OCI-LY7 (cell line): ENCODE data around the gene JAML. TPM values are rescaled to one million over a fixed set of nuclear protein-coding genes. Genes with fewer than 3 reads are reported as not detected.

Experiments used
- BruUV-seq: library from RNA; stranded (reverse); fragments of 400-500 nt; replicated peaks from 2 replicates; lab custom pipeline; 2021; lab: Mats Ljungman, UMichigan
- CTCF ChIA-PET: fragments of 300-600 bp; sonication (Branson Sonifier 250); formaldehyde crosslinking; loops from one replicate; lab custom pipeline; 2022; ENCODE audit warnings: antibody characterized with exemption; ENCODE audit not compliant: unreplicated experiment; lab: Charles Lee
- POLR2A ChIA-PET: fragments of 300-600 bp; sonication (Branson Sonifier 250); formaldehyde crosslinking; loops from one replicate; lab custom pipeline; 2022; ENCODE audit warnings: antibody characterized with exemption; lab: Charles Lee
- DNase-seq: peaks from one replicate; pipeline ENCODE4 v3.0.0-alpha.2; 2015; ENCODE audit warnings: low spot score
- H2AFZ ChIP-seq: fragments of 200-600 bp; sonication (generic), shearing (Covaris generic); 2 replicates; pipeline ENCODE4 v1.6.1; 2014; ENCODE audit warnings: mild to moderate bottlenecking, antibody characterized with exemption, low read length, moderate library complexity
- H3K27ac ChIP-seq: fragments of 200-600 bp; sonication (generic); 2 replicates; pipeline ENCODE4 v1.5.1; 2014; ENCODE audit warnings: mixed run types, low read depth, mild to moderate bottlenecking, moderate library complexity, low read length, inconsistent platforms; ENCODE audit not compliant: poor library complexity, severe bottlenecking
- H3K36me3 ChIP-seq: fragments of 200-600 bp; sonication (generic); 2 replicates; pipeline ENCODE4 v1.6.1; 2014; ENCODE audit warnings: mild to moderate bottlenecking, antibody characterized with exemption, low read length, moderate library complexity, mixed read lengths; ENCODE audit not compliant: insufficient read depth
- H3K4me1 ChIP-seq: fragments of 200-600 bp; sonication (generic); 2 replicates; pipeline ENCODE4 v1.5.1; 2014; ENCODE audit warnings: mild to moderate bottlenecking, low read length; ENCODE audit not compliant: insufficient read depth, poor library complexity, severe bottlenecking
- H3K4me2 ChIP-seq: fragments of 200-600 bp; sonication (generic); 2 replicates; pipeline ENCODE4 v1.6.1; 2014; ENCODE audit warnings: mild to moderate bottlenecking, low read length
- H3K4me3 ChIP-seq: fragments of 200-600 bp; sonication (generic); 2 replicates; pipeline ENCODE4 v1.5.1; 2014; ENCODE audit warnings: mild to moderate bottlenecking, low read depth, low read length; ENCODE audit not compliant: poor library complexity, severe bottlenecking
- H3K79me2 ChIP-seq: fragments of 200-600 bp; sonication (generic); 2 replicates; pipeline ENCODE4 v1.6.1; 2016; ENCODE audit warnings: low read depth, mild to moderate bottlenecking, low read length, moderate library complexity, mixed read lengths; ENCODE audit not compliant: insufficient read depth
- H3K9me2 ChIP-seq: fragments of 200-600 bp; sonication (generic); 2 replicates; pipeline ENCODE4 v1.6.1; 2016; ENCODE audit warnings: mild to moderate bottlenecking, low read length, mixed read lengths; ENCODE audit not compliant: insufficient read depth
- H3K9me3 ChIP-seq: fragments of 200-600 bp; sonication (generic); 2 replicates; pipeline ENCODE4 v1.6.1; 2014; ENCODE audit warnings: mild to moderate bottlenecking, mixed run types, low read length, mixed read lengths
- H4K20me1 ChIP-seq: fragments of 200-600 bp; sonication (generic); 2 replicates; pipeline ENCODE4 v1.6.1; 2014; ENCODE audit warnings: mild to moderate bottlenecking, antibody characterized with exemption, low read length, moderate library complexity, mixed read lengths; ENCODE audit not compliant: insufficient read depth
- EZH2phosphoT487 ChIP-seq: fragments of 200-600 bp; sonication (generic); IDR thresholded peaks from 2 replicates; pipeline ENCODE4 v1.6.1; 2018; ENCODE audit warnings: low read depth, borderline replicate concordance, mild to moderate bottlenecking, mixed run types, antibody characterized with exemption, low read length, moderate library complexity, mixed read lengths
- intact Hi-C: fragments of 100-400 bp; cut with micrococcal nuclease; formaldehyde crosslinking; loops from one replicate; pipeline ENCODE4 v1.10.0; 2022; ENCODE audit not compliant: unreplicated experiment
- total RNA-seq, 2 experiments: library from RNA; depleted of rRNA in 1 of 2; stranded (reverse); fragments of >200 nt in 1 of 2; shearing (Covaris generic) in 1 of 2; gene quantifications; 2 replicates each; pipeline ENCODE4 v1.2.3, GENCODE V29; 2014 to 2022
- TF ChIP-seq, protein P1 (sequence below): fragments of 200-600 bp; sonication (generic); conservative IDR thresholded peaks from 2 replicates; pipeline ENCODE4 v1.5.1; 2014; ENCODE audit warnings: mild to moderate bottlenecking, antibody characterized with exemption, low read length, moderate library complexity, mixed read lengths

JAML gene
- total RNA-seq, 2 experiments from 2014 or later: 0.63 to 0.73 TPM

DNA sequence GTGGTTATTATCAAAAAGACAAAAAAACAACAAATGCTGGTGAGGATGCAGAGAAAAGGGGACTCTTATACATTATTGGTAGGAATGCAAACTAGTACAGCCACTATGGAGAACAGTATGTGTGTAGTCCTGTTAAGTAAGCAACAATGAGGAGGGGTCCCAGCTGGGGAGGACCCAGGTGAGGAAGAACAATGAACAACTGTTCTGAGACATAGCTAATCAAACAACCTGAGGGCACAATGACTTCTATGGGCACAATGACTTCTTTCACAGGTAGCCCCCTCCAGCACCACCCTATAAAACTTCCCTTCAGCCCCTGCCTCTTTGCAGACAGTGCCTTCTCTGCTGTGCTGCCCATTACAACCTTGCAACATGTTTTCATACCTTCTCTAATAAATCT is 5.6 kb downstream of the JAML start:
- CTCF ChIA-PET: no interaction called here
- no peak overlapping the region for H3K4me3 ChIP-seq
- H3K9me2 ChIP-seq: no peaks in the 10 kb centered on the region
- no peak overlapping the region for H3K4me2 ChIP-seq
- no peak for DNase-seq
- H3K9me3 ChIP-seq: no peaks in the 10 kb centered on the region
- POLR2A ChIA-PET: no interaction called here
- no TSS peak for BruUV-seq
- no peaks in the 10 kb centered on the region for H3K79me2 ChIP-seq
- intact Hi-C loops: no loop called here
- H4K20me1 ChIP-seq: no peaks in the 10 kb centered on the region
- H3K27ac ChIP-seq: no peak overlapping the region
- TF ChIP-seq EZH2phosphoT487: no peak
- TF ChIP-seq, protein P1, sequence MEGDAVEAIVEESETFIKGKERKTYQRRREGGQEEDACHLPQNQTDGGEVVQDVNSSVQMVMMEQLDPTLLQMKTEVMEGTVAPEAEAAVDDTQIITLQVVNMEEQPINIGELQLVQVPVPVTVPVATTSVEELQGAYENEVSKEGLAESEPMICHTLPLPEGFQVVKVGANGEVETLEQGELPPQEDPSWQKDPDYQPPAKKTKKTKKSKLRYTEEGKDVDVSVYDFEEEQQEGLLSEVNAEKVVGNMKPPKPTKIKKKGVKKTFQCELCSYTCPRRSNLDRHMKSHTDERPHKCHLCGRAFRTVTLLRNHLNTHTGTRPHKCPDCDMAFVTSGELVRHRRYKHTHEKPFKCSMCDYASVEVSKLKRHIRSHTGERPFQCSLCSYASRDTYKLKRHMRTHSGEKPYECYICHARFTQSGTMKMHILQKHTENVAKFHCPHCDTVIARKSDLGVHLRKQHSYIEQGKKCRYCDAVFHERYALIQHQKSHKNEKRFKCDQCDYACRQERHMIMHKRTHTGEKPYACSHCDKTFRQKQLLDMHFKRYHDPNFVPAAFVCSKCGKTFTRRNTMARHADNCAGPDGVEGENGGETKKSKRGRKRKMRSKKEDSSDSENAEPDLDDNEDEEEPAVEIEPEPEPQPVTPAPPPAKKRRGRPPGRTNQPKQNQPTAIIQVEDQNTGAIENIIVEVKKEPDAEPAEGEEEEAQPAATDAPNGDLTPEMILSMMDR: no peak
- peaks cover 31% of the 10 kb centered on the region for H3K4me1 ChIP-seq
- H3K36me3 ChIP-seq: no peaks in the 10 kb centered on the region
- no peak overlapping the region for H2AFZ ChIP-seq

DNA sequence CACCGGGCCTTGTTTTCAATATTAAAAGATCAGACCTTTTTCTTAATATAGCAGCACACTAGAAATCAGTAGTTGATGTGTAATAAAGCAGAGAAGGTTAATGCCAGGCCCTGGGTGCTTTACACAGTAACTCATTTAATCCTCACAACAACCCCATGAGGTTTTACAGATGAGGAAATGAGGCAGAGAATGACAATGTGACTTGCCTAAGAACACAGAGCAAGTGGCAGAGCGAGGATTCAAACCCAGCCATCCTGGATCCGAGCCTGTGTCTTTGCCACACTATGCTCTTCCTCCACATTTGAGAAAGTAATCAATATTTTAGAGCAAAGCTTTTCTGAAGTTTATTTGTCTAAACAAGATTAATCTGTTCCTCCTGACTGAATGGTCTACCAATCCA is 7.2 kb downstream of the JAML start:
- TF ChIP-seq, protein P1: no peak
- no peak for TF ChIP-seq EZH2phosphoT487
- BruUV-seq: no TSS peak
- Histone ChIP-seq H4K20me1 (no peaks in the 10 kb centered on the region), H2AFZ (peak overlapping the region; percentile 37), H3K27ac (no peak overlapping the region), H3K4me1 (peaks cover 45% of the 10 kb centered on the region), H3K4me2 (no peak overlapping the region), H3K79me2 (no peaks in the 10 kb centered on the region), H3K4me3 (no peak overlapping the region), H3K36me3 (no peaks in the 10 kb centered on the region), H3K9me3 (no peaks in the 10 kb centered on the region), H3K9me2 (no peaks in the 10 kb centered on the region)
- intact Hi-C loops: no loop called here
- ChIA-PET POLR2A (interaction anchor here (0.5 kb wide), 1 partner anchor 785 kb away, joined by 4 read pairs; no protein-coding TSS in a partner anchor), CTCF (no interaction called here)
- no peak for DNase-seq

DNA sequence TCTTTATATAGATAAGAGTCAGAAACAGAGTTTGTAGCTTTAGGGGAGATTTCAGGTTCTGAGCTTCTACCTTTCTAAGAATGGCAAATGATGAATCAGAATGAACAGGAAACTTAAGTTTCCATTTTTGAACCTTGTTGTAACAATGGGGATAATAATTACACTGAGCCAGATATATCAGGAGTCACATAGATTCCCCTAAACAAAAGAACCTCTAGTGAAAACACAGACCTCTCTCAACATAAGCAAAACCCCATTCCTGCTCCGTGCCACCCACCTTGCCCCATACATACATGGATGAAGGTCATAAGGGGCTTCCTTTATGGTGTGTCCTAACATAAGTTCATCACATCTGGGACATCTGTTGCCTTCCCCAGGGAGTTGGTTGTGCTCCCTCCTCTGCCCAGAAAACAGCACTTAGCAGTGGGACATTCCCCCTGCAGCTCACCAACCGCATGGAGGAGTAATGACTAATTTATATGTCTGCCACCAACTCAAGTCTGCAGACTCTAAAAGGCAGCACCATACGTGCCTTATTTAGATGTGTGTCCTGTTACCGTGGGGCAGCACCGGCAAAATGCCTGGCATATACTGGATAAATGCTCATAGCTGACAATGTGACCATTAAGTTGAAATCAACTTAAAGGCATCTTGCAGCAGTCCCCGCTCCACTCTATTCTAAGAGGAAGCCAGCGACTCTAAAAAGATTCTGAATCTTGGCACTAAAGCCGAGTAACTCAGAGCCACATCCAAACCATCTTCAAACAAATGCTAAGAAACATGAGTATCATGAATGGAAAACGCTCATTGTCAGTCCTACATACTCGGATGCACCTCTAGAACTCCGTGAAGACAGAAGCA is 8.0 kb downstream of the JAML start:
- POLR2A ChIA-PET: interaction anchor here (0.5 kb wide), 1 partner anchor 785 kb away, joined by 4 read pairs; no protein-coding TSS in a partner anchor
- no peaks in the 10 kb centered on the region for H3K79me2 ChIP-seq
- no peak overlapping the region for H3K27ac ChIP-seq
- H4K20me1 ChIP-seq: no peaks in the 10 kb centered on the region
- peak overlapping the region; percentile 37 for H2AFZ ChIP-seq
- H3K9me3 ChIP-seq: no peaks in the 10 kb centered on the region
- no peaks in the 10 kb centered on the region for H3K36me3 ChIP-seq
- BruUV-seq: no TSS peak
- intact Hi-C loops: no loop called here
- TF ChIP-seq, protein P1: no peak
- no peak for TF ChIP-seq EZH2phosphoT487
- H3K9me2 ChIP-seq: no peaks in the 10 kb centered on the region
- CTCF ChIA-PET: interaction anchor here (0.6 to 0.7 kb wide), 2 partner anchors 50 to 91 kb away, joined by 3 read pairs; no protein-coding TSS in a partner anchor
- peak overlapping the region; percentile 17; the same call in 1 of the 2 replicates for H3K4me2 ChIP-seq
- no peak overlapping the region for H3K4me3 ChIP-seq
- no peak for DNase-seq
- H3K4me1 ChIP-seq: peaks cover 45% of the 10 kb centered on the region
